Activated CD4-positive, alpha-beta memory T cell treated with anti-CD3 and anti-CD28 coated beads, Interleukin-2, amount 10 ng/mL, durations not matched to agents 7 days and 5 days (primary cell): ENCODE data around the gene DIP2B. TPM values are rescaled to one million over a fixed set of nuclear protein-coding genes. Genes with fewer than 3 reads are reported as not detected.
"Not testable (repeated sequence)": the region's sequence is repeated elsewhere in the genome, so short reads cannot be mapped to it uniquely, and the experiment has no call there.

Source experiments
- CTCF ChIA-PET: fragments of 350-600 bp; sonication (Branson Sonifier 250); formaldehyde crosslinking; loops from one replicate; lab custom pipeline; 2021; ENCODE audit warnings: antibody characterized with exemption, inconsistent platforms; lab: Charles Lee
- POLR2A ChIA-PET: fragments of 350-600 bp; sonication (Branson Sonifier 250); formaldehyde crosslinking; loops from one replicate; lab custom pipeline; 2021; ENCODE audit warnings: antibody characterized with exemption; lab: Charles Lee
- DNase-seq: peaks from one replicate; pipeline ENCODE4 v3.0.0-alpha.2; 2020
- H3K27ac Mint-ChIP-seq: one replicate; pipeline ENCODE4 v1.8.0; 2021; ENCODE audit warnings: mild to moderate bottlenecking, mixed read lengths
- H3K27me3 Mint-ChIP-seq: one replicate; pipeline ENCODE4 v1.8.0; 2021; ENCODE audit warnings: mixed read lengths
- H3K36me3 Mint-ChIP-seq: one replicate; pipeline ENCODE4 v1.8.0; 2021; ENCODE audit warnings: low read depth, mixed read lengths
- H3K4me1 Mint-ChIP-seq: one replicate; pipeline ENCODE4 v1.8.0; 2021; ENCODE audit warnings: mixed read lengths
- H3K4me3 Mint-ChIP-seq: one replicate; pipeline ENCODE4 v1.8.0; 2021; ENCODE audit warnings: mild to moderate bottlenecking, mixed read lengths
- H3K9me3 Mint-ChIP-seq: one replicate; pipeline ENCODE4 v1.8.0; 2021; ENCODE audit warnings: mixed read lengths
- total RNA-seq, 2 experiments: library from RNA; stranded (reverse); gene quantifications; one replicate each; pipeline ENCODE4 v1.2.3, GENCODE V29; 2021

The DIP2B gene
- total RNA-seq, 2 experiments from 2014 or later, result 20.3 to 22.9 TPM

DNA sequence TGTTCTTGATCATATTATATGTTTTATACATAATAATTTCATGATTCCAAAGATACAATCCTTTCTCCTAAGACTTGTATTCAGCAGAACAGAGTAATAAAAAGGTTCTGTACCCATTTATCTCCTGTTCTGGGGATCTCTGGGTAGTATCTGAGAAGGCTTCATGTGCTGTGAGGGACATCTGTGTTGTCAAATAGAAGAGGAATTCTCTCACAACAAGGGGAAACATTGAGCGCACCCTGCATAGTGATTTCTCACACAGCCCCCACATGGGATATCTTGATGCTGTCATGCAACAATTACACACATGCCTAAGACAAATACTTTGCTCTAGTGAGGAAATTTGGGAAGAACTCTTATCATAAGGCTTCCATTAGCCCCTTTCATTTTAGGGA, 157.3 kb downstream of the DIP2B start:
- Mint-ChIP-seq H3K4me1 (no peaks in the 10 kb centered on the region), H3K9me3 (no peaks in the 10 kb centered on the region), H3K27ac (no peak overlapping the region), H3K27me3 (no peaks in the 10 kb centered on the region), H3K36me3 (peaks cover 7% of the 10 kb centered on the region), H3K4me3 (no peak overlapping the region)
- DNase-seq, result no peak
- POLR2A ChIA-PET, result no interaction called here
- CTCF ChIA-PET, result no interaction called here

- Mint-ChIP-seq H3K4me1 (no peaks in the 10 kb centered on the region), H3K27ac (no peak overlapping the region), H3K9me3 (no peaks in the 10 kb centered on the region), H3K4me3 (no peak overlapping the region), H3K36me3 (peaks cover 7% of the 10 kb centered on the region), H3K27me3 (no peaks in the 10 kb centered on the region)
- ChIA-PET CTCF (no interaction called here), POLR2A (no interaction called here)
- DNase-seq, result no peak
Observed at GRCh38 chr12:50665170-50665569, 160.4 kb downstream of the DIP2B start.

DNA sequence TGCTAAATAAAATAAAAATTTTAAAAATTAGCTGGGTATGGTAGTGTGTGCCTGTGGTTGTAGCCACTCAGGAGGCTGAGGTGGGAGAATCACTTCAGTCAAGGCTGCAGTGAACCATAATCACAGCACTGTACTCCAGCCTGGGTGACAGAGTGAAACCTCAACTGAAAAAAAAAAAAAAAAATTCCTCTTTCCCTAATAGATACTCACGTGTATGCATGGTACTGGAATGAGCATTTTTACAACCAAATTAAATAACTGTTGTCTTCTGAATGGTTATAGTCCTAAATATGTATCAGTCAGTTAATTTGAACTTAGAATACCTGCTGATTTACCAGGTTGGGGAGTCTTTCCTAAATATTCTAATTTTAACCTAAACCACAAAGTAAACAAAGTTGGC, 160.8 kb downstream of the DIP2B start:
- Mint-ChIP-seq H3K4me1 (no peaks in the 10 kb centered on the region), H3K9me3 (no peaks in the 10 kb centered on the region), H3K36me3 (peaks cover 3% of the 10 kb centered on the region), H3K27ac (no peak overlapping the region), H3K4me3 (no peak overlapping the region), H3K27me3 (no peaks in the 10 kb centered on the region)
- CTCF ChIA-PET, result no interaction called here
- DNase-seq, result no peak
- POLR2A ChIA-PET, result no interaction called here

- ChIA-PET CTCF (interaction anchor here (0.8 kb wide), 1 partner anchor 29 kb away, joined by 3 read pairs; no protein-coding TSS in a partner anchor), POLR2A (no interaction called here)
- Mint-ChIP-seq H3K36me3 (peaks cover 3% of the 10 kb centered on the region), H3K4me3 (no peak overlapping the region), H3K27ac (no peak overlapping the region), H3K4me1 (no peaks in the 10 kb centered on the region), H3K9me3 (no peaks in the 10 kb centered on the region), H3K27me3 (no peaks in the 10 kb centered on the region)
- DNase-seq, result no peak
Observed at GRCh38 chr12:50666023-50666422, 161.2 kb downstream of the DIP2B start.

DNA sequence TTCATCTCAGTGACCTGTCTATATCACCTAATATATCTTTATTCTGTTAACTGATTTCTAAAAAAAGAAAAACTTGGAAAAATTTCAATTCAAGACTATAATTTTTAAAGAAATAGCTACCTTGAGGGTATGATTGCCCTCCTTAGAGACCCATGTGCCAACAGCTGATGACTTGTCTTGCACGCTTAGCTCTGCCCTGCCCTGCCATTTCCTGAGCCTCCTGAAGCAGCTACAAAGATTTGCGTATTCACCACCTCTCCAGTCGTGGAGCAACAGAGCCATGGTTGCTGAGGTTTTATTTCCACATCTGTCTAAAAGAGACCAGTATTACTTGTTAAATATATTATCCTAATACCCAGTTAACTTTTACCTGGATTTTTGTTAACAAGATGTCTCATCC, 167.4 kb downstream of the DIP2B start:
- ChIA-PET POLR2A (no interaction called here), CTCF (interaction anchor here (0.6 kb wide), 1 partner anchor 640 kb away, joined by 3 read pairs; no protein-coding TSS in a partner anchor)
- Mint-ChIP-seq H3K27ac (no peak overlapping the region), H3K9me3 (no peaks in the 10 kb centered on the region), H3K36me3 (peaks cover 17% of the 10 kb centered on the region), H3K27me3 (no peaks in the 10 kb centered on the region), H3K4me3 (no peak overlapping the region), H3K4me1 (no peaks in the 10 kb centered on the region)
- no peak for DNase-seq

GRCh38 chr12:50676756-50677155, 172.0 kb downstream of the DIP2B start:
- Mint-ChIP-seq H3K9me3 (no peaks in the 10 kb centered on the region), H3K4me3 (no peak overlapping the region), H3K36me3 (peaks cover 25% of the 10 kb centered on the region), H3K27ac (no peak overlapping the region), H3K4me1 (no peaks in the 10 kb centered on the region), H3K27me3 (no peaks in the 10 kb centered on the region)
- no peak for DNase-seq
- POLR2A ChIA-PET, result no interaction called here
- CTCF ChIA-PET, result no interaction called here

GRCh38 chr12:50677858-50678257, 173.1 kb downstream of the DIP2B start:
- no peak for DNase-seq
- Mint-ChIP-seq H3K9me3 (no peaks in the 10 kb centered on the region), H3K4me1 (no peaks in the 10 kb centered on the region), H3K4me3 (no peak overlapping the region), H3K36me3 (peaks cover 25% of the 10 kb centered on the region), H3K27me3 (no peaks in the 10 kb centered on the region), H3K27ac (no peak overlapping the region)
- POLR2A ChIA-PET, result no interaction called here
- CTCF ChIA-PET, result no interaction called here

GRCh38 chr12:50678650-50679365, 174.0 kb downstream of the DIP2B start:
- POLR2A ChIA-PET, result no interaction called here
- CTCF ChIA-PET, result interaction anchor here (0.7 to 1.2 kb wide), 3 partner anchors 18 to 174 kb away, joined by 3 to 5 read pairs (median 3); partner anchors contain the start of gene DIP2B

DNA sequence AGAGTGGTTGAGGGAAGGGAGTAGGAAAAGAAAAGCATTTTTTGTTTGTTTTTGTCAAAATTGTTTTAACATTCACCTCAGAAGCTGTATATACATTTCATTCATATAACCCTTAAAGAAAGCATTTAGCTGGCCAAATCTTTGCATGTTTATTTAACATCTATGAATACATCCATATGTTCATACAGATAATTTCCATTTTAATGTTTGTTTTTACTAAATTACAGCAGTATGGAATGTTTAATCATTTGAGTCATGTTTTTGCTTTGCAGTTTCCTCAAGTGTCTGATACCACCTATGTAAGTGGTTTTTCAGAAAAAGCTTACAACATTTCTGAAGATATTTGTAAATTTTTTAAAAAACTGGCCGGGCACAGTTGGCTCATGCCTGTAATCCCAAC, 174.8 kb downstream of the DIP2B start:
- H3K9me3 Mint-ChIP-seq, result no peaks in the 10 kb centered on the region
- ChIA-PET CTCF (interaction anchor here (1.0 to 1.2 kb wide), 2 partner anchors 20 to 175 kb away, joined by 3 to 5 read pairs; partner anchors contain the start of gene DIP2B), POLR2A (no interaction called here)
- H3K4me3 Mint-ChIP-seq, result no peak overlapping the region
- no peaks in the 10 kb centered on the region for H3K4me1 Mint-ChIP-seq
- peaks cover 24% of the 10 kb centered on the region for H3K36me3 Mint-ChIP-seq
- no peak for DNase-seq
- no peak overlapping the region for H3K27ac Mint-ChIP-seq
- no peaks in the 10 kb centered on the region for H3K27me3 Mint-ChIP-seq

More at GRCh38 chr12:50678650-50679365, 174.0 kb downstream of the DIP2B start:
- Mint-ChIP-seq H3K36me3 (peaks cover 25% of the 10 kb centered on the region), H3K4me1 (no peaks in the 10 kb centered on the region), H3K9me3 (no peaks in the 10 kb centered on the region), H3K27me3 (no peaks in the 10 kb centered on the region), H3K4me3 (no peak overlapping the region), H3K27ac (no peak overlapping the region)
- DNase-seq, result no peak

- CTCF ChIA-PET, result not testable (repeated sequence)
Observed at GRCh38 chr12:50681064-50681463, 176.3 kb downstream of the DIP2B start.

GRCh38 chr12:50685641-50686040, 180.9 kb downstream of the DIP2B start:
- H3K27me3 Mint-ChIP-seq, result no peaks in the 10 kb centered on the region
- no peak overlapping the region for H3K4me3 Mint-ChIP-seq
- H3K4me1 Mint-ChIP-seq, result peaks cover 5% of the 10 kb centered on the region
- DNase-seq, result no peak
- CTCF ChIA-PET, result interaction anchor here (0.6 kb wide), 1 partner anchor 670 kb away, joined by 3 read pairs; no protein-coding TSS in a partner anchor
- H3K27ac Mint-ChIP-seq, result no peak overlapping the region
- H3K9me3 Mint-ChIP-seq, result no peaks in the 10 kb centered on the region
- POLR2A ChIA-PET, result no interaction called here
- peaks cover 28% of the 10 kb centered on the region for H3K36me3 Mint-ChIP-seq

More at GRCh38 chr12:50681064-50681463, 176.3 kb downstream of the DIP2B start:
- H3K4me1 Mint-ChIP-seq, DNase-seq, H3K9me3 Mint-ChIP-seq, H3K27ac Mint-ChIP-seq, H3K4me3 Mint-ChIP-seq, H3K27me3 Mint-ChIP-seq, POLR2A ChIA-PET: not testable (repeated sequence)
- peaks cover 23% of the 10 kb centered on the region for H3K36me3 Mint-ChIP-seq

GRCh38 chr12:50686406-50686805, 181.6 kb downstream of the DIP2B start:
- ChIA-PET CTCF (no interaction called here), POLR2A (no interaction called here)
- H3K4me1 Mint-ChIP-seq, result peaks cover 5% of the 10 kb centered on the region
- peaks cover 30% of the 10 kb centered on the region for H3K36me3 Mint-ChIP-seq
- H3K4me3 Mint-ChIP-seq, result no peak overlapping the region
- no peak overlapping the region for H3K27ac Mint-ChIP-seq
- H3K9me3 Mint-ChIP-seq, result no peaks in the 10 kb centered on the region
- no peaks in the 10 kb centered on the region for H3K27me3 Mint-ChIP-seq
- no peak for DNase-seq

DNA sequence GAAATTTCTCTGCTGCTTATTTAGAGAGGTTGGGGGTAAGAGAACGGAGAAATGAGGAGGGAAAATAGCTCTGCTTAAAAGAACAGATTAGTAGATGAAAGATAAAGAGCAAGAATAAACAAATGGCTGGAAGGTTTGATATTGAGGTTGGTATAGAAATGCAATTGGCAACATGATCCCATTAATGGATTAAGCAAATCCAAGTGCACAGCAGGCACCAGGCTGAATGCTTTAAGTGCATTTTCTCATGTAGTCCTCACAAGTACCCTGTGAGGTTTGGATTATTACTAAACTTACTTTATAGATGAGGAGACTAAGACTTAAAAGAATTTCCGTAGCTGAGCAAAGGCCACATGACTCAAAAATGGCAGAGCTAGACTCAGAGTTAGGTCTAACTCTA, 182.2 kb downstream of the DIP2B start:
- ChIA-PET CTCF (no interaction called here), POLR2A (no interaction called here)
- Mint-ChIP-seq H3K27ac (no peak overlapping the region), H3K9me3 (no peaks in the 10 kb centered on the region), H3K27me3 (no peaks in the 10 kb centered on the region), H3K4me3 (no peak overlapping the region), H3K4me1 (peaks cover 5% of the 10 kb centered on the region), H3K36me3 (peaks cover 30% of the 10 kb centered on the region)
- DNase-seq, result no peak

- CTCF ChIA-PET, result no interaction called here
- peaks cover 25% of the 10 kb centered on the region for H3K36me3 Mint-ChIP-seq
Observed at GRCh38 chr12:50689437-50689836, 184.7 kb downstream of the DIP2B start.

More at GRCh38 chr12:50689437-50689836, 184.7 kb downstream of the DIP2B start:
- no peaks in the 10 kb centered on the region for H3K27me3 Mint-ChIP-seq
- no peak overlapping the region for H3K27ac Mint-ChIP-seq
- H3K4me1 Mint-ChIP-seq, result peaks cover 5% of the 10 kb centered on the region
- H3K4me3 Mint-ChIP-seq, result no peak overlapping the region
- no peak for DNase-seq
- H3K9me3 Mint-ChIP-seq, result no peaks in the 10 kb centered on the region
- POLR2A ChIA-PET, result no interaction called here
